ENCODE results near the gene CAT. TPM values are rescaled to one million over a fixed set of nuclear protein-coding genes. Genes with fewer than 3 reads are reported as not detected.

Gene CAT
- total RNA-seq, 3 donors from 2014 or later: 75.7 to 111 (median 89.5) TPM

DNA sequence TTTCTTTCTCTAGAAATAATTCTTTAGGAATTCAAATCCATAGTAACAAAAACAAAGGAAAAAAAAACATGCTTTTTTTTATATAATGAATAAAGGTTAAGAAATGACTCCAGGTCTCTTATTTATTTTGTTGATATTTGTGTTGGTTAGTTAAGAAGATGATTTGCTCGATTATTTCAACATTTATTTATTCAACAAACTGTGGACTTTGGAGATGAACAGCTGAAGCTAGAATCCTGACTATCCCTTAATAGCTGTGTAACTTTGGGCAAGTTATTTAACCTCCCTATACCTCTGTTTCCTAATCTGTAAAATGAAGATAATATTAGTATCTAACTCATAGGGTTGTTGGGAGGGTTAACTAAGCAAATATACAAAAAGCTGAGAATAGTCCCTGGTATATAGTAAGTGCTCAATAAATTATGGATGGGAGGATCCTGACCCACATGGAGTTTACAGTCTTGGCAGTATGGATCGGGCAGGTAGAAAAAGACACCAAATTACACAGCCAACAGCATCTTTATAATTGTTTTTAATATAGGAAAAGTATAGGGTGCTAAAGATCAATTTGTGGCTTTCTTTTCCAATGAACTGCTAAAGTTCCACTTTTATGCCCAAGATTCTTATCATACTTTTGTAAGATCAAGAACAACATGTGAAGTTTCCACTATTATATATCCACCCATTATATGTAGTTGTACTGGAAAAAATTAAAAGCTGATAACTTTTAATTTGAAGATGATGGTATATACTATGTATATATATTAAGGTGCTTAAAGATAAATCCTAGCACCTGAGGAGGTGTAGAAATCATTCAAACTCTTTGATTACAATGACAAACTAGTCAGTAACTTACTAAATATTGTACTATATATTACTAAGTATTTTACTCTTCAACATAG, 1.3 kb upstream of the CAT start:
- TF ChIP-seq, protein P1, sequence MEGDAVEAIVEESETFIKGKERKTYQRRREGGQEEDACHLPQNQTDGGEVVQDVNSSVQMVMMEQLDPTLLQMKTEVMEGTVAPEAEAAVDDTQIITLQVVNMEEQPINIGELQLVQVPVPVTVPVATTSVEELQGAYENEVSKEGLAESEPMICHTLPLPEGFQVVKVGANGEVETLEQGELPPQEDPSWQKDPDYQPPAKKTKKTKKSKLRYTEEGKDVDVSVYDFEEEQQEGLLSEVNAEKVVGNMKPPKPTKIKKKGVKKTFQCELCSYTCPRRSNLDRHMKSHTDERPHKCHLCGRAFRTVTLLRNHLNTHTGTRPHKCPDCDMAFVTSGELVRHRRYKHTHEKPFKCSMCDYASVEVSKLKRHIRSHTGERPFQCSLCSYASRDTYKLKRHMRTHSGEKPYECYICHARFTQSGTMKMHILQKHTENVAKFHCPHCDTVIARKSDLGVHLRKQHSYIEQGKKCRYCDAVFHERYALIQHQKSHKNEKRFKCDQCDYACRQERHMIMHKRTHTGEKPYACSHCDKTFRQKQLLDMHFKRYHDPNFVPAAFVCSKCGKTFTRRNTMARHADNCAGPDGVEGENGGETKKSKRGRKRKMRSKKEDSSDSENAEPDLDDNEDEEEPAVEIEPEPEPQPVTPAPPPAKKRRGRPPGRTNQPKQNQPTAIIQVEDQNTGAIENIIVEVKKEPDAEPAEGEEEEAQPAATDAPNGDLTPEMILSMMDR (IDR thresholded peaks at IDR 0.05): no peak
- no peak for ATAC-seq
- DNase-seq: no peak
- Histone ChIP-seq H3K36me3 (ENCODE audit: low read depth) (no peaks in the 10 kb centered on the region), H3K4me3 (no peak overlapping the region), H3K9me3 (no peaks in the 10 kb centered on the region), H3K4me1 (ENCODE audit: low read depth) (peaks cover 11% of the 10 kb centered on the region)
- intact Hi-C loops (cut with DNase I, micrococcal nuclease): no loop called here

DNA sequence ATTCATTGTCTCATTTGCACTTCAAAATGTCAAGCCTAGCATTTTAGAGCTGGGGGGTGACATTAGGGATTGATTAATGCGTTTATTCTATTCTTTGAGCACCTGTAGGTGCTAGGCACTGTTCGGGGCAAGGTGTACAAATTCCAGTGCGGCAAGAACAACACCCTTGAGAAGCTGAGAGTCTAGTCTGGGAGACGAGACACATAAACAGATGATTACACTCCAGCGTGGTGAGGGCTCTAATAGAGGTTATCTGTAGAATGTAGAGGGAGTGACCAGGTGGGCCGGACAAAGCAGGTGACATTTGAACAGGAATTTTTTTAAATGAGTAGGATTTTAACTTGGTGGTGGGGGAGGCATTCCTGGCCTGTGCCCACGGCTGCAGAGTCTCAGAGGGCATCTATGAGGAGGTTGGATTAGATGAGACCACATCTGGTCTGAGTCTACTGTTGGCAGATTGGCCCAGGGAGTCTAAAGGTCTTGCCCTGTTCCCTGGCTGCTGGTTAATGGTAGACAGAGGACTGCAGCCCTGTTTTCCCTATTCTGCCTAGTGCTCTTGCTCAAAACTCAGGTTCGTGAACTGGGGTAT, 970 bp downstream of the CAT start:
- no peaks in the 10 kb centered on the region for H3K9me3 ChIP-seq
- peak; percentile 17 for ATAC-seq
- intact Hi-C loops (cut with DNase I, micrococcal nuclease): no loop called here
- peak in 1 of 3 donors; percentile 15 for DNase-seq
- TF ChIP-seq, protein P1 (IDR thresholded peaks at IDR 0.05): no peak
- no peaks in the 10 kb centered on the region for H3K36me3 ChIP-seq (ENCODE audit: low read depth)
- H3K4me3 ChIP-seq: no peak overlapping the region
- H3K4me1 ChIP-seq (ENCODE audit: low read depth): peaks cover 11% of the 10 kb centered on the region

DNA sequence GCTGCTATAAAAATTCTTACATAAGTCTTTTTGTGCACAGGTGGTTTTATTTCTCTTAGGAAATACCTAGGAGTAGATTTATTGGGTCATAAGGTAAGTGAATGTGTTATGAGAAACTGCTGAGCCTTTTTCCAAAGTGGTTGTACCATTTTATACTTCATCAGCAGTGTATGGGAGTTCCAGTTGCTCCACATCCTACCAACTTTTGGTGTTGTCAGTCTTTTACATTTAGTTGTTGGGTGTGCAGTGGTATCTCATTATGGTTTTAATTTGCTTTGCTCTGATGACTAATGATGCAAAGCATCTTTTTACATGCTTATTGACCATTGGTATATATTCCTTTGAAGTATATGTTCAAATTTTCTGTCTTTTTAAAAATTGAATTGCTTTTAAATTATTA, 3.1 kb downstream of the CAT start:
- no peak for ATAC-seq
- Histone ChIP-seq H3K9me3 (no peaks in the 10 kb centered on the region), H3K36me3 (ENCODE audit: low read depth) (no peaks in the 10 kb centered on the region), H3K4me1 (ENCODE audit: low read depth) (peaks cover 11% of the 10 kb centered on the region), H3K4me3 (no peak overlapping the region)
- DNase-seq: no peak
- TF ChIP-seq, protein P1 (IDR thresholded peaks at IDR 0.05): no peak
- intact Hi-C loops (cut with DNase I, micrococcal nuclease): no loop called here

DNA sequence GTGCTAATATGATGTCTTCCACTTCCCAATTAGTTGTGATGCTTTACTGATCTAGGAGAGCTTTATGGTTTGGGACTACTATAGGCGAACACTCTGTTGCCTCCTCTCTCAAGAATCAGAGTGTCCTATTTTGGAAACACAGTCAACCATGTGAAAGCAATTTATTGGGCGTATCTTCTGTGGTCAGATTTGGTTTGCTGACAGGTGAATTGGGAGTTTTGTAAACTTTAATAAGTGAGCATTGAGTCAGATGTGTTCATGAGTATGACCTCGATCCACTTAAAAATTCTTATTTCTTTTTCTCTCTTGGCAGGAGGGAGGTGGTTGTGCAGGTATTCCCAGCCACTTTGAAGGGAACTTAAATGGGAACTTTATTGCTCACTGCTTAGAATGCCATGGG, 4.4 kb downstream of the CAT start:
- H3K36me3 ChIP-seq (ENCODE audit: low read depth): no peaks in the 10 kb centered on the region
- peaks cover 9% of the 10 kb centered on the region for H3K4me1 ChIP-seq (ENCODE audit: low read depth)
- TF ChIP-seq, protein P1 (IDR thresholded peaks at IDR 0.05): no peak
- intact Hi-C loops (cut with DNase I, micrococcal nuclease): no loop called here
- H3K4me3 ChIP-seq: no peak overlapping the region
- no peak for DNase-seq
- no peak for ATAC-seq
- no peaks in the 10 kb centered on the region for H3K9me3 ChIP-seq

DNA sequence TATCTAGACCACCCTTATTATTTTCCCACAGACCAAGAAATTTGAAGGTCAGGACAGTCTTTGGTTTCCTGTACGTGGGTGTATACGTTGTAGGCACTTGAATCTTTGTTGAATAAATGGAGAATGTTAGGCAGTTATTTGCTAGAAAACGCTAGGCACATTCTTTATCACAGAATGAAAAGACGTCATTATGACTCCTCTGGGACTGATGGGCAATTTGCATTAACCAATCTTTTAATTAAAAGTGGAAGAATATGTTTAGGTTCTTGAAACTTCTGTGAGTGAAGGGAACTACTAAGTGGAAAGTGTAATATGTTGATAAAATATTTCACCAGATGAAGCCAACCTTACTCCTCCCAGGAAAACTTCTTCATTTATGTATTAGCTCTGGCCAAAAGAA, 5.7 kb downstream of the CAT start:
- DNase-seq: no peak
- no peak overlapping the region for H3K4me3 ChIP-seq
- H3K4me1 ChIP-seq (ENCODE audit: low read depth): peaks cover 7% of the 10 kb centered on the region
- no peaks in the 10 kb centered on the region for H3K9me3 ChIP-seq
- intact Hi-C loops (cut with DNase I, micrococcal nuclease): no loop called here
- ATAC-seq: no peak
- TF ChIP-seq, protein P1 (IDR thresholded peaks at IDR 0.05): no peak
- H3K36me3 ChIP-seq (ENCODE audit: low read depth): no peaks in the 10 kb centered on the region

All from mucosa of descending colon (tissue), 3 donors.